ENCODE results near the gene CHD9.

CHD9 gene

DNA sequence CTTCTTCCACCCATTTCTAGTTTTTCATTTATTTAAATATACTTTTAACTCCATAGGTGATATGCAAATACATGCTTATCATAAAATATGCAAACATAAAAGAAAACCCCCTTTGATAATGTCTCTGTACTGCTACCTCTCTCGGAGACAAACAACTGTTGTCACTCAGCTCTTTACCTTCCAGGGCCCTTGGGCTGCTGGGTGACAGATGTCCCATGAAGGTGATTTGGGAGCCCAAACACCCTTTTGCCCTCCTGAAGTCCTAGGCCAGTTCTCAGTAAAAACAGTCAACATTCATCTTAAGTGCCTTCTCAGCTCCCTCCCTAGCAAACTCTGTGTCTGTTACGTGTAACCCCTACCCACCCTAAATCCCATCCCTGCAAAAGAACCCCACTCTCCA is 37.5 kb downstream of the CHD9 start:
- no peak for DNase-seq (ENCODE audit: low spot score)

DNA sequence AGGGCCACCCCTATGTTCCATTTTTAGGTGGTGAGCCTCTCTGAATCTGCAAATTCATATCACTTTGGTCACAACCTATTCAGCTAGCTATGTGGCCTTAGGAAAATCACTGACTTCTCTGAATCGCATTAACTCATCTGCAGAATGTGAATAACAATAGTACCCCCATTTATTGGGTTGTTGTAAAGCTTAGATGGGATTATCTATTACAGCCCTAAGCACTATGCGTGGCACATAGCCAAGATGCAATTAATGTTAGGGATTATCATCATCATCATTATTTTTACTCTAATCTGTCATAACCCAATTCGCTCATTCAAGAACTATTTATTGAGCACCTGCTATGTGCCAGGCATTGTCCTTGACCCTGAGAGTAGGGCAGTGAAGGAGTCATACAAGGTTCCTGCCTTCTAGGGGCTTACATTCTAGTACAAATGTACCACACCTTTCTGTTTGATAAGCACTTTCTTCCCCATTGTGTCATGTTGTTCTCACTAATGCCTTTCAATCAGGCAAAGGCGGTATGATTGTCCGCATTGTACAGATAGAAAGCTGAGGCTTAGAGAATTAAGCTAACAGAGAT is 38.5 kb downstream of the CHD9 start:
- DNase-seq (ENCODE audit: low spot score), result no peak

DNA sequence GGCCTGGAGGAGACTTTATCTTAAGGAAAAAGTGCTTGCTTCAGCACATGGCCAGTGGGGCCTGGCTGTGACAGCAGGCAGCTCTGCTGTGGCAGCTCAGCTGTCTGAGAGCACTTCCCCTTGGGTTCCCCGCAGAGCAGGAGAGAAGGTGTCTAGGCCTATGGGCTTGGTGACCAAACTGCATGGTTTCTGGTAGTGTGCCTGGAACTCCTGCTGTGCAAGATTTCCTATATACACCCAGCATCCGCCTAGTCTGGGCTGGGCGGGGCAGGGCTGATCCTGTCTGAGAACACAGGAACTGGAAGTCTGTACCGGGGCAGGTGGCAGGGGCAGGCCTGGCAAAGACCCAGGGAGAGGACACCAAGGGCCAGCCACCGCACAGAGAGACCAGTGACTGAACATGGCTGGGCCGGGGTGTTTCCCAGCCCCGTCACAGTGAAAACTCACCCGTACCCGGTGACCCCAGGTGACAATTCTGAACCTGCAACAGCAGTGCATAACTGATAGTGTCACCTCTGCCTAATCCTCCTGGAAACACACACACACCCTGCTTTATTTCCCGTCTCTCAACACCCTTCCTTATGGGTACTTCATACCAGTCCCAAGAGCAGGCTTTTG is 39.3 kb downstream of the CHD9 start:
- DNase-seq (ENCODE audit: low spot score), result no peak

DNA sequence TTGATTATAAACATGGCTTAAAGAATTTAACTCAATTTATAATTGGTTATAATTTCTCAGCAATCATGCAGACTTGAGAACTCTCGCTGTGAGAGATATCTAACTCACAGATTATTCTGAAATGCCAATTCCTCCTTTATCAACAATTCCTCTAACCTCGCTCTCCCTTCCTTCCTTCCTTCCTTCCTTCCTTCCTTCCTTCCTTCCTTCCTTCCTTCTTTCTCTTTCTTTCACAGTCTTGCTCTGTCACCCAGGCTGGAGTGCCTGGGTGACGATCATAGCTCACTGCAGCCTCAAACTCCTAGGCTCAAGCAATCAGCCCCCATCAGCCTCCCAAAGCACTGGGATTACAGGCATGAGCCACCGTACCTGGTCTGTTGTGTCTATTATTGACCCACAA is 42.4 kb downstream of the CHD9 start:
- no peak for DNase-seq (ENCODE audit: low spot score)

DNA sequence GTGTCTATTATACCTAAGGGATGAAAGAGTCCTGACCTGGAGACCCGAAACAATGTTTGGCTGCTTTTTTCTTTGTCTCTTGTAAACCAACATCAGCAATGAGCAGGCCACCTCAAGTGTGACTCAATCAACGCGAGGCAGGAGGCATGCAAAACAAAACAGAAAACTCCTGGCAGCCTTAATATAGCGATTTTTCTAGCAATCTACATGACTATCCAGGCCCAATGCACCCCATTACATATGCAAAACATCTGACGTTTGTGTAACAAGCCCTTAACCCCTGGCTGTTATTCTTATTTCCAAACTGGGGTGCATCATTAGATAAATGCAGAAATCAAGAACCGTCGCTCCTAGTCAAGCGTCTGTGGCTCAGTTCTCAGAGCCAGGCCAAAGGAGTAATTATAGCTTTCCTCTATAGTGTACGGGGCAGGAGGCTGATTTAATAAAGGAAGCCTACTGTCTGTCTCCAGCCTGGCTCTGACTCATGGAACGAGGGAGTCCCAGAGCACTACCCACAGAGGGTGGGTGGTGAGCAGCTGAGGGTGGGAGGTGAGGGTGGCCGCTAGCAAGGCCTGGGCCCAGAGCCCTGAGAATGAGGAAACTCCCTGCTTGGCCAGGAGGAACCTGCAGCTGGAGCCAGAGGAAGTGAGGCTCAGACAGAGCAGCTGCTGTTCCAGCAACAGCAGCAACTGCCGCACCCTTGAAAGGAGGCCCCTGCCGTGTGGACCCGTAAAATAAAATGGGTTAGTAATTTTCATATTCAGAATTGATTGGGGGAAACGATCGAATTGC is 43.9 kb downstream of the CHD9 start:
- peak; percentile 95 for DNase-seq (ENCODE audit: low spot score)

DNA sequence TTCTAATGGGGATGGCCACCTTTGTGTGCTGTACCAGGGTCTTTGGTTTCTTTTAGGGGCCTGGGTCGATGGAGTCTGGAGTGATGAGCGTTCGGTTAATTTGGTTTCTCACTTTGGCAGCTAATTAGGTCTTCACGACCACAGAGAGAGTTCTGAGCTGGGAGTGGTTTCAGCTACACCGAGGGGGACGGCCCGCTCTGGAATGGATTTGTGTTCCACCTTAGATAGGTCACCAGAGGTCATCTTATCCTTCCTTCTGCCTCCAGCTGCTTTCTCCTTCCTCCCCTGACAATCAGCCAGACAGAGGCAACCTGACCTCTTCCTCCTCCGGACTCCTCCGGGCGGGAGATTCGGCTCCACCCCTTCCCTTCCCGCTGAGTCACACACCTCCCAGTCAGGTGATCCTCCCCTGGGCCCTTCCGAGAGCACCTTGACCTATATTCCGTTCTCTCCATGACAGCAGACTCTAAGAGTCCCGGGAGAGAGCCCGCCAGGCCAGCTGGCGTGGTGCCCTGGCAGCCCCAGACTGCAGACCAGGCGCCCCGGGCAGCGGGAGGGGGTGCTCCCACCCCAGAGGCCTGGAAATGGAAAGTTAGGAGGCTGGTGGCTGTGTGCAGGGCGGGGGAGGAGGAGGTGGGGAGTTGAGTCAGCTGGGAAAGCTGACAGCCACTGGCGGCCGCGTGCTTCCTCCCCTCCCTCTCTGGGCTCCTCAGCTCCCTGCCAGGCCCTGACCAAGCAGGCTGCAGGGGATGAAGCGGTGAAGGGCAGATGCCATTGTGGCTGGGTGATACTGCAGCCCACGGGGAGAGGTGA is 44.7 kb downstream of the CHD9 start:
- peak; percentile 99 for DNase-seq (ENCODE audit: low spot score)

- DNase-seq (ENCODE audit: low spot score), result no peak
Measured at GRCh38 chr16:53100131-53100748, 45.4 kb downstream of the CHD9 start.

DNA sequence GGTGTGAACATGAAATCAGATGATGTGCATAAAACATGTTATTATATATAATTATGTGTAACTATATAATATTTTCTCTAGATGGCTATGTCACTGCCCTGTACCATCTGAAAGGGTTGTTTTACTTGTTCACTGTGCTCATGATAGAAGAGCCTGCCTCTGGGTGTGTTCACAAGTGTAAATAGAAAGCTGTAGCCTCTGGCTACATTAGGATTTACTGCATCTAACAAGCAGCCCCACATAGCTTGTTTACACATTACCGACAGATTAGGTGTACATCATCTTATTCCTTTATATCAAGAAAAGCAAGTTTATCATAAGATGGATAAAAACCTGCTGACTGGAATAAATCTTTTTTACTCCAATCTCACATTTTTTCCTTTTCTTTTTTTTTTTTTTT is 46.1 kb downstream of the CHD9 start:
- no peak for DNase-seq (ENCODE audit: low spot score)

GRCh38 chr16:53103811-53104210 is 49.0 kb downstream of the CHD9 start:
- DNase-seq (ENCODE audit: low spot score), result no peak

DNA sequence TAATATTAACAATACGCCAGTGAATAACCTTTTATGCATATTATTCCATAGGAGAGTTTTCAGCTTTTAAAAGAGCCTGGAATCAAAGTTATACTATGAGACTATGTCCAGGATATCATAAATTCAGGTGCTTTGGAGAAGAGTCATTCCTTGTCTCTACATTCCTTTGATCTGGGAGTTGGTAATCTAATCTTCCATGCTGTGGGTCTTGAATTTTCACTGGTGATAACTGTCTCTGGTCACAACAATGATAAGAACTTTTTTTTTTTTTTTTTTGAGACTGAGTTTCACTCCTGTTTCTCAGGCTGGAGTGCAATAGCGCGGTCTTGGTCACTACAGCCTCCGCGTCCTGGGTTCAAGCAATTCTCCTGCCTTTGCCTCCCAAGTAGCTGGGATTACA is 50.8 kb downstream of the CHD9 start:
- DNase-seq (ENCODE audit: low spot score), result no peak

- DNase-seq (ENCODE audit: low spot score), result no peak
Measured at GRCh38 chr16:53111078-53111791, 56.4 kb downstream of the CHD9 start.

DNA sequence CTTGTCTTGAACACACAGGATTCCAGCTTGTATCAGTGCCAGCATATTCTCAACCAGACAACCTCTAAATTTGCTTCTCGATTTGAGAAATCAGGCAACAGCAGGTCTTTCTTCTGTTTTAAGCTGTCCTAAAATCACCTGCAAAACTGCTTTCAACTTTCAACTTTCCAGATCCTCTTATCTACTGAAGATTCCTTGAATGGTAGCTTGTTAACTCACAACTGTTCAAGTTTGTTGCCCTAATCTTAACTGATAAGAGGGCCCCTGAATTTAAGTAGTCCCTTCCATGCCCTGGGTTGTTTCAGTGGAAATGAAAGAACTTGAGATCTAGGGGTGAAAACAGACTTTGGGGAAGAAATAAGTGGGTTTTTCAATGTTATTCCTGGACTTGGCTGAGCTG is 57.2 kb downstream of the CHD9 start:
- no peak for DNase-seq (ENCODE audit: low spot score)

GRCh38 chr16:53115047-53115446 is 60.3 kb downstream of the CHD9 start:
- DNase-seq (ENCODE audit: low spot score), result no peak

DNA sequence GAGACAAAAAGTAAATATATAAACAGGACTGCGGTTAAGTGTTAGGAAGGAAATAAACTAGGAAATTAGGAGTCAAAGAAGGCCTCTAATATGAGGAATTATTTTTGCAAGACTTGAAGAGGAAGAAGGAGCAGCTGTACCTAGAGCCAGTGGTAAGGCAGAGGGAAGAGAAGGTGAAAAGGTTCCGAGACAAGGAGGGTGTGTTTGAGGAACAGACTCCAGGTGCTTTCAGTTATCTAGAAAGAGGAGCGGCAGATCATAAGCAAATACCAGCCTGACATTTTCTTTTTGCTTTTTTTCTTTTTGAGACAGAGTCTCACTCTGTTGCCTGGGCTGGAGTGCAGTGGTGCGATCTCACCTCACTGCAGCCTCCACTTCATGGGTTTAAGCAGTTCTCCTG is 61.0 kb downstream of the CHD9 start:
- no peak for DNase-seq (ENCODE audit: low spot score)

DNA sequence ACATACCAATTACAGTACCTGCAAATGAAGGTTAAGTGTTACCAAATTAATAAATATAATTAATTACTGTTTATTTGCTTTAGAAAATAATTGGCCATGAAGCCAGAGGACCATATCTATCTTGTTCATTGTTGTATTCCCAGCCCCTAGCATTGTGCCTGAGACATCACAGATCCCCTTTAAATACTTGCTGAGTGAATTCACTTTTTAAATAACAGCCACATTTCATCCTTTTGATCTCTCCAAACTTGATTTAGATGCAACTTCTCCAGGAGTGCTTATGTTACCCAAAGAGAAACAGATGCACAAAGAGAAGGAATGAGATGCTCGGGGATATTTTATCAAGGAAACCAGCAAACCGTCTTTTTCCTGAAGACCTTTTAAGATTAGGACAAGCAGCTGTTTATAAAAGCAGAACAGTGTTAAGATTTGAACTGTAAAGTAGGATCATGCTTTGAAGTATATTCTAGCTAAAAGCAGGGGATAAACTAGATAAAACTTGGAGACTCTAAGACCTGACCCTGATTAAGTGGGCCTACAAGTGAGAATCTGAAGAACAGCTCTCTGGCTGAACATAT is 66.3 kb downstream of the CHD9 start:
- no peak for DNase-seq (ENCODE audit: low spot score)

- DNase-seq (ENCODE audit: low spot score), result no peak
Measured at GRCh38 chr16:53121661-53122060, 66.9 kb downstream of the CHD9 start.

- no peak for DNase-seq (ENCODE audit: low spot score)
Measured at GRCh38 chr16:53123747-53124146, 69.0 kb downstream of the CHD9 start.

DNA sequence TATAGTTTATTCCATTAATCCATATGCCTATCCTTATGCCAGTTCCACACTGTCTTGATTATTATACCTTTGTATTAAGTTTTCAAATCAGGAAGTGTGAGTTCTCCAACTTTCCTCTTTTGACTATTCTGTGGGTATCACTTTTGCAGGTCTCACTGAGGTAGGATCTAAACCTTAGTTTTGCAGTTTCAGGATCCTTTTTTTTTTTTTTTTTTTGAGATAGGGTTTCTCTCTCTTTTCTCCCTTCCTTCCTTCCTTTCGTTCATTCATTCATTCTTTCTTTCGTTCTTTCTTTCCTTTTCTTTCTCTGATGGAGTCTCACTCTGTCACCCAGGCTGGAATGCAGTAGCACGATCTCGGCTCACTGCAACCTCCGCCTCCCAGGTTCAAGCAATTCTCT is 71.6 kb downstream of the CHD9 start:
- no peak for DNase-seq (ENCODE audit: low spot score)

- peak; percentile 6 for DNase-seq (ENCODE audit: low spot score)
Measured at GRCh38 chr16:53129281-53130158, 74.7 kb downstream of the CHD9 start.
